ENCODE measurements around the gene ANKRD28.
"Not testable (repeated sequence)": the region's sequence is repeated elsewhere in the genome, so short reads cannot be mapped to it uniquely, and the experiment has no call there.

Gene ANKRD28

GRCh38 chr3:15638891-15639262, 158.9 kb downstream of the ANKRD28 start:
- in situ Hi-C loops (cut with HindIII; ENCODE audit: low sequenced_read_pairs), result loop anchor here (5.0 kb wide), 2 partner anchors 33 to 153 kb away; no protein-coding TSS in a partner anchor

GRCh38 chr3:15638193-15638890, 159.4 kb downstream of the ANKRD28 start:
- in situ Hi-C loops (cut with HindIII; ENCODE audit: low sequenced_read_pairs), result loop anchor here (5.0 kb wide), 2 partner anchors 34 to 154 kb away; no protein-coding TSS in a partner anchor

- in situ Hi-C loops (cut with HindIII; ENCODE audit: low sequenced_read_pairs), result loop anchor here (5.0 kb wide), 2 partner anchors 35 to 155 kb away; no protein-coding TSS in a partner anchor
These were observed 160.4 kb downstream of the ANKRD28 start for GRCh38 chr3:15637131-15637951.

- in situ Hi-C loops (cut with HindIII; ENCODE audit: low sequenced_read_pairs), result loop anchor here (5.0 kb wide), 2 partner anchors 36 to 156 kb away; no protein-coding TSS in a partner anchor
These were observed 161.6 kb downstream of the ANKRD28 start for GRCh38 chr3:15636028-15636709.

GRCh38 chr3:15635121-15635661, 162.6 kb downstream of the ANKRD28 start:
- in situ Hi-C loops (cut with HindIII; ENCODE audit: low sequenced_read_pairs), result loop anchor here (5.0 kb wide), 2 partner anchors 37 to 157 kb away; no protein-coding TSS in a partner anchor

- in situ Hi-C loops (cut with HindIII; ENCODE audit: low sequenced_read_pairs), result loop anchor here (5.0 kb wide), 2 partner anchors 38 to 158 kb away; no protein-coding TSS in a partner anchor
These were observed 163.1 kb downstream of the ANKRD28 start for GRCh38 chr3:15634671-15635070.

- in situ Hi-C loops (cut with HindIII; ENCODE audit: low sequenced_read_pairs), result no loop called here
These were observed 163.8 kb downstream of the ANKRD28 start for GRCh38 chr3:15633766-15634598.

GRCh38 chr3:15633159-15633558, 164.6 kb downstream of the ANKRD28 start:
- in situ Hi-C loops (cut with HindIII; ENCODE audit: low sequenced_read_pairs), result no loop called here

GRCh38 chr3:15632212-15632580, 165.6 kb downstream of the ANKRD28 start:
- in situ Hi-C loops (cut with HindIII; ENCODE audit: low sequenced_read_pairs), result no loop called here

- in situ Hi-C loops (cut with HindIII; ENCODE audit: low sequenced_read_pairs), result no loop called here
These were observed 166.2 kb downstream of the ANKRD28 start for GRCh38 chr3:15631426-15632211.

- in situ Hi-C loops (cut with HindIII; ENCODE audit: low sequenced_read_pairs), result no loop called here
These were observed 167.0 kb downstream of the ANKRD28 start for GRCh38 chr3:15630646-15631350.

GRCh38 chr3:15629860-15630597, 167.8 kb downstream of the ANKRD28 start:
- in situ Hi-C loops (cut with HindIII; ENCODE audit: low sequenced_read_pairs), result no loop called here

- in situ Hi-C loops (cut with HindIII; ENCODE audit: low sequenced_read_pairs), result no loop called here
These were observed 168.8 kb downstream of the ANKRD28 start for GRCh38 chr3:15628967-15629366.

- in situ Hi-C loops (cut with HindIII; ENCODE audit: low sequenced_read_pairs), result no loop called here
These were observed 174.0 kb downstream of the ANKRD28 start for GRCh38 chr3:15623535-15624440.

- in situ Hi-C loops (cut with HindIII; ENCODE audit: low sequenced_read_pairs), result not testable (repeated sequence)
These were observed 177.9 kb downstream of the ANKRD28 start for GRCh38 chr3:15619659-15620464.
